ENCODE measurements around the gene NEDD9.

The NEDD9 gene

GRCh38 chr6:11241793-11242201 lies 9.3 kb upstream of the NEDD9 start:
- Histone ChIP-seq H3K4me3 (ENCODE audit: low read length) (no peak overlapping the region), H3K79me2 (ENCODE audit: low read length) (no peaks in the 10 kb centered on the region), H3K27me3 (ENCODE audit: low read depth, low read length) (no peaks in the 10 kb centered on the region), H2AFZ (ENCODE audit: low read depth, low read length) (no peak overlapping the region), H3K4me2 (ENCODE audit: low read length) (no peak overlapping the region), H3K4me1 (ENCODE audit: low read length) (peaks cover 10% of the 10 kb centered on the region; the same call in 1 of the 2 replicates), H4K20me1 (ENCODE audit: insufficient read depth, low read length) (peaks cover 5% of the 10 kb centered on the region), H3K9ac (ENCODE audit: low read length) (no peak overlapping the region), H3K9me3 (ENCODE audit: insufficient read depth, low read length) (no peaks in the 10 kb centered on the region), H3K36me3 (replicated peaks; ENCODE audit: low read depth, low read length) (peaks cover 21% of the 10 kb centered on the region), H3K27ac (ENCODE audit: low read length) (no peak overlapping the region)
- no peak for TF ChIP-seq EZH2phosphoT487 (IDR thresholded peaks at IDR 0.05; ENCODE audit: low read depth)
- TF ChIP-seq CTCF (IDR thresholded peaks at IDR 0.05; ENCODE audit: low read depth, low read length), result no peak

- Histone ChIP-seq H2AFZ (ENCODE audit: low read depth, low read length) (no peak overlapping the region), H3K9me3 (ENCODE audit: insufficient read depth, low read length) (no peaks in the 10 kb centered on the region), H3K4me3 (ENCODE audit: low read length) (no peak overlapping the region), H4K20me1 (ENCODE audit: insufficient read depth, low read length) (peaks cover 5% of the 10 kb centered on the region), H3K4me2 (ENCODE audit: low read length) (no peak overlapping the region), H3K79me2 (ENCODE audit: low read length) (no peaks in the 10 kb centered on the region), H3K4me1 (ENCODE audit: low read length) (peaks cover 15% of the 10 kb centered on the region; the same call in 1 of the 2 replicates), H3K27ac (ENCODE audit: low read length) (no peak overlapping the region), H3K27me3 (ENCODE audit: low read depth, low read length) (no peaks in the 10 kb centered on the region), H3K36me3 (replicated peaks; ENCODE audit: low read depth, low read length) (peaks cover 21% of the 10 kb centered on the region), H3K9ac (ENCODE audit: low read length) (no peak overlapping the region)
- TF ChIP-seq CTCF (IDR thresholded peaks at IDR 0.05; ENCODE audit: low read depth, low read length), result no peak
- no peak for TF ChIP-seq EZH2phosphoT487 (IDR thresholded peaks at IDR 0.05; ENCODE audit: low read depth)
Measured at GRCh38 chr6:11241154-11241792, 8.8 kb upstream of the NEDD9 start.

GRCh38 chr6:11237956-11238355 lies 5.5 kb upstream of the NEDD9 start:
- no peaks in the 10 kb centered on the region; the same call in 1 of the 2 replicates for H4K20me1 ChIP-seq (ENCODE audit: insufficient read depth, low read length)
- no peak for TF ChIP-seq CTCF (IDR thresholded peaks at IDR 0.05; ENCODE audit: low read depth, low read length)
- no peak for TF ChIP-seq EZH2phosphoT487 (IDR thresholded peaks at IDR 0.05; ENCODE audit: low read depth)

GRCh38 chr6:11237428-11237827 lies 5.0 kb upstream of the NEDD9 start:
- H3K4me2 ChIP-seq (ENCODE audit: low read length), result no peak overlapping the region

More at GRCh38 chr6:11237956-11238355, 5.5 kb upstream of the NEDD9 start:
- Histone ChIP-seq H3K27me3 (ENCODE audit: low read depth, low read length) (no peaks in the 10 kb centered on the region), H3K4me3 (ENCODE audit: low read length) (no peak overlapping the region), H3K9me3 (ENCODE audit: insufficient read depth, low read length) (no peaks in the 10 kb centered on the region), H3K4me2 (ENCODE audit: low read length) (no peak overlapping the region), H3K27ac (ENCODE audit: low read length) (no peak overlapping the region), H3K36me3 (replicated peaks; ENCODE audit: low read depth, low read length) (peaks cover 10% of the 10 kb centered on the region), H3K9ac (ENCODE audit: low read length) (no peak overlapping the region), H2AFZ (ENCODE audit: low read depth, low read length) (no peak overlapping the region), H3K4me1 (ENCODE audit: low read length) (peaks cover 23% of the 10 kb centered on the region), H3K79me2 (ENCODE audit: low read length) (no peaks in the 10 kb centered on the region)

More at GRCh38 chr6:11237428-11237827, 5.0 kb upstream of the NEDD9 start:
- H3K36me3 ChIP-seq (replicated peaks; ENCODE audit: low read depth, low read length), result peaks cover 7% of the 10 kb centered on the region
- no peak overlapping the region for H3K4me3 ChIP-seq (ENCODE audit: low read length)
- no peaks in the 10 kb centered on the region; the same call in 1 of the 2 replicates for H4K20me1 ChIP-seq (ENCODE audit: insufficient read depth, low read length)
- H2AFZ ChIP-seq (ENCODE audit: low read depth, low read length), result no peak overlapping the region
- no peak overlapping the region for H3K27ac ChIP-seq (ENCODE audit: low read length)
- H3K27me3 ChIP-seq (ENCODE audit: low read depth, low read length), result no peaks in the 10 kb centered on the region
- TF ChIP-seq CTCF (IDR thresholded peaks at IDR 0.05; ENCODE audit: low read depth, low read length) (no peak), EZH2phosphoT487 (IDR thresholded peaks at IDR 0.05; ENCODE audit: low read depth) (no peak)
- no peak overlapping the region for H3K9ac ChIP-seq (ENCODE audit: low read length)
- H3K9me3 ChIP-seq (ENCODE audit: insufficient read depth, low read length), result no peaks in the 10 kb centered on the region
- no peaks in the 10 kb centered on the region for H3K79me2 ChIP-seq (ENCODE audit: low read length)
- peaks cover 23% of the 10 kb centered on the region for H3K4me1 ChIP-seq (ENCODE audit: low read length)
